WTC11 (cell line): ENCODE results near the gene CDYL. TPM values are rescaled to one million over a fixed set of nuclear protein-coding genes. Genes with fewer than 3 reads are reported as not detected.

Experiments used
- ATAC-seq: fragments of 200-7000 bp; cut with Tn5 transposase; 2 replicates; pipeline ENCODE4 v1.10.0; 2021; ENCODE audit warnings: mild to moderate bottlenecking, moderate library complexity
- CTCF ChIA-PET: fragments of 300-600 bp; sonication (Branson Sonifier 250); formaldehyde crosslinking; loops from one replicate; lab custom pipeline; 2021; ENCODE audit warnings: antibody characterized with exemption; lab: Charles Lee
- POLR2A ChIA-PET: fragments of 350-600 bp; sonication (Branson Sonifier 250); formaldehyde crosslinking; loops from one replicate; lab custom pipeline; 2021; ENCODE audit warnings: antibody characterized with exemption; lab: Charles Lee
- DNase-seq: peaks from one replicate; pipeline ENCODE4 v3.0.0; 2021; ENCODE audit warnings: low spot score
- H3K27ac Mint-ChIP-seq: 2 replicates; pipeline ENCODE4 v1.8.0; 2021; ENCODE audit warnings: mixed read lengths
- H3K27me3 Mint-ChIP-seq: 2 replicates; pipeline ENCODE4 v1.8.0; 2021; ENCODE audit warnings: low read depth, mild to moderate bottlenecking, moderate library complexity, mixed read lengths
- H3K36me3 Mint-ChIP-seq: 2 replicates; pipeline ENCODE4 v1.8.0; 2021; ENCODE audit warnings: mixed read lengths
- H3K4me1 Mint-ChIP-seq: 2 replicates; pipeline ENCODE4 v1.8.0; 2022; ENCODE audit warnings: mixed read lengths
- H3K4me3 Mint-ChIP-seq: 2 replicates; pipeline ENCODE4 v1.8.0; 2021; ENCODE audit warnings: mild to moderate bottlenecking, moderate library complexity, mixed read lengths
- H3K9me3 Mint-ChIP-seq: 2 replicates; pipeline ENCODE4 v1.8.0; 2021; ENCODE audit warnings: mixed read lengths
- CBFB ChIP-seq: sonication (generic); formaldehyde crosslinking; IDR thresholded peaks from 2 replicates; pipeline ENCODE4 v1.8.1; 2022; ENCODE audit warnings: mild to moderate bottlenecking, low read depth, missing genetic modification reagents
- GABPB1 ChIP-seq: sonication (generic); formaldehyde crosslinking; IDR thresholded peaks from 2 replicates; pipeline ENCODE4 v1.8.1; 2023; ENCODE audit warnings: mild to moderate bottlenecking, missing genetic modification reagents
- NR2C2 ChIP-seq: sonication (generic); formaldehyde crosslinking; IDR thresholded peaks from 2 replicates; pipeline ENCODE4 v1.8.0; 2022; ENCODE audit warnings: mild to moderate bottlenecking, missing genetic modification reagents
- NR3C1 ChIP-seq: sonication (generic); formaldehyde crosslinking; conservative IDR thresholded peaks from 2 replicates; pipeline ENCODE4 v1.8.1; 2023; ENCODE audit warnings: low read depth, mild to moderate bottlenecking, missing genetic modification reagents
- OVOL2 ChIP-seq: fragments of 250-450 bp; sonication (Bioruptor Pico); IDR thresholded peaks from 2 replicates; pipeline ENCODE4 v1.9.0; 2021; ENCODE audit warnings: mild to moderate bottlenecking, borderline replicate concordance
- RELA ChIP-seq: sonication (generic); formaldehyde crosslinking; IDR thresholded peaks from 2 replicates; pipeline ENCODE4 v1.8.1; 2022; ENCODE audit warnings: missing genetic modification reagents, mild to moderate bottlenecking, borderline replicate concordance
- RORB ChIP-seq: fragments of 250-450 bp; sonication (Bioruptor Pico); IDR thresholded peaks from 2 replicates; pipeline ENCODE4 v1.9.0; 2021; ENCODE audit warnings: mild to moderate bottlenecking
- SMAD4 ChIP-seq: sonication (generic); formaldehyde crosslinking; IDR thresholded peaks from 2 replicates; pipeline ENCODE4 v1.8.0; 2022; ENCODE audit warnings: mild to moderate bottlenecking, missing genetic modification reagents
- SP1 ChIP-seq: sonication (generic); formaldehyde crosslinking; conservative IDR thresholded peaks from 2 replicates; pipeline ENCODE4 v1.8.1; 2022; ENCODE audit warnings: missing genetic modification reagents
- ZBTB21 ChIP-seq: sonication (generic); formaldehyde crosslinking; IDR thresholded peaks from 2 replicates; pipeline ENCODE4 v1.8.1; 2023; ENCODE audit warnings: mild to moderate bottlenecking, missing genetic modification reagents, borderline replicate concordance
- ZNF219 ChIP-seq: sonication (generic); formaldehyde crosslinking; IDR thresholded peaks from 2 replicates; pipeline ENCODE4 v1.8.0; 2023; ENCODE audit warnings: missing genetic modification reagents, mild to moderate bottlenecking, borderline replicate concordance
- ZNF396 ChIP-seq: fragments of 250-450 bp; sonication (Bioruptor Pico); IDR thresholded peaks from 2 replicates; pipeline ENCODE4 v1.8.0; 2021; ENCODE audit warnings: mild to moderate bottlenecking, moderate library complexity, borderline replicate concordance
- ZNF416 ChIP-seq: fragments of 250-450 bp; sonication (Bioruptor Pico); IDR thresholded peaks from 2 replicates; pipeline ENCODE4 v1.9.0; 2021; ENCODE audit warnings: mild to moderate bottlenecking, inconsistent platforms
- total RNA-seq: library from RNA; stranded (reverse); gene quantifications from 3 replicates; pipeline ENCODE4 v1.2.3, GENCODE V29; 2021
- TF ChIP-seq, protein P1 (sequence below): sonication (generic); formaldehyde crosslinking; IDR thresholded peaks from 2 replicates; pipeline ENCODE4 v1.8.1; 2023; ENCODE audit warnings: mild to moderate bottlenecking, moderate library complexity, missing genetic modification reagents
- TF ChIP-seq, protein P2 (sequence below): sonication (generic); formaldehyde crosslinking; conservative IDR thresholded peaks from 2 replicates; pipeline ENCODE4 v1.8.1; 2022; ENCODE audit warnings: mild to moderate bottlenecking, missing genetic modification reagents
- TF ChIP-seq, protein P3 (sequence below): sonication (generic); formaldehyde crosslinking; IDR thresholded peaks from 2 replicates; pipeline ENCODE4 v1.8.0; 2022; ENCODE audit warnings: mild to moderate bottlenecking, missing genetic modification reagents
- TF ChIP-seq, protein P4 (sequence below): sonication (generic); formaldehyde crosslinking; IDR thresholded peaks from 2 replicates; pipeline ENCODE4 v1.8.1; 2022; ENCODE audit warnings: mild to moderate bottlenecking, missing genetic modification reagents, moderate library complexity, borderline replicate concordance
- TF ChIP-seq, protein P5 (sequence below): fragments of 250-450 bp; sonication (Bioruptor Pico); IDR thresholded peaks from 2 replicates; pipeline ENCODE4 v2.1.2; 2022; ENCODE audit warnings: mild to moderate bottlenecking, moderate library complexity
- TF ChIP-seq, protein P6 (sequence below): sonication (generic); formaldehyde crosslinking; IDR thresholded peaks from 2 replicates; pipeline ENCODE4 v1.8.1; 2023; ENCODE audit warnings: mild to moderate bottlenecking, missing genetic modification reagents, moderate library complexity
- TF ChIP-seq, protein P7 (sequence below): sonication (generic); formaldehyde crosslinking; IDR thresholded peaks from 2 replicates; pipeline ENCODE4 v1.8.0; 2023; ENCODE audit warnings: missing genetic modification reagents
- TF ChIP-seq, protein P8 (sequence below): sonication (generic); formaldehyde crosslinking; IDR thresholded peaks from 2 replicates; pipeline ENCODE4 v1.8.1; 2022; ENCODE audit warnings: low read depth, mild to moderate bottlenecking, moderate library complexity, missing genetic modification reagents, borderline replicate concordance

CDYL gene
- total RNA-seq, 1 experiment from 2014 or later: 92.0 TPM

DNA sequence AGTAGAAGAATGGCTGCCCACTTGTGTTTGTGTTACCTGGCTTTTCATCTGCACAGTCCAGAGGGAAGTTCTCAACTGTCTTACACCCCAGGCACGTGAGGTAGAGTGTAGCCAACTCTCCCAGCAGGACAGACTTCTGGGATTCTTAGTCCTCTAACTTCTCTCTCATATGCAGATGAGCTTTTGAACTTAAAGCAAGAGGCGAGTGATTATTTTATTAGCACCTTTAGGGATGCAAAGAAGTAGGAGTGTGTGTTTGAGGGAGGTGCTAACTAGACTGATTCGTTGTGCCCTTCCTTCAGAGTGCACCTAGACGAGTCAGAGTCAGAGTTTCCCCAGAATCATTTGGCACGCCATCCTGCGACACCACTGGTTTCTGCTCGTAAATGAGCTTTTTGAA is 10.8 kb downstream of the CDYL start (continued):
- TF ChIP-seq, protein P1, sequence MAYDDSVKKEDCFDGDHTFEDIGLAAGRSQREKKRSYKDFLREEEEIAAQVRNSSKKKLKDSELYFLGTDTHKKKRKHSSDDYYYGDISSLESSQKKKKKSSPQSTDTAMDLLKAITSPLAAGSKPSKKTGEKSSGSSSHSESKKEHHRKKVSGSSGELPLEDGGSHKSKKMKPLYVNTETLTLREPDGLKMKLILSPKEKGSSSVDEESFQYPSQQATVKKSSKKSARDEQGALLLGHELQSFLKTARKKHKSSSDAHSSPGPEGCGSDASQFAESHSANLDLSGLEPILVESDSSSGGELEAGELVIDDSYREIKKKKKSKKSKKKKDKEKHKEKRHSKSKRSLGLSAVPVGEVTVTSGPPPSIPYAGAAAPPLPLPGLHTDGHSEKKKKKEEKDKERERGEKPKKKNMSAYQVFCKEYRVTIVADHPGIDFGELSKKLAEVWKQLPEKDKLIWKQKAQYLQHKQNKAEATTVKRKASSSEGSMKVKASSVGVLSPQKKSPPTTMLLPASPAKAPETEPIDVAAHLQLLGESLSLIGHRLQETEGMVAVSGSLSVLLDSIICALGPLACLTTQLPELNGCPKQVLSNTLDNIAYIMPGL (CRISPR knock-in tag): no peak
- TF ChIP-seq, protein P2, sequence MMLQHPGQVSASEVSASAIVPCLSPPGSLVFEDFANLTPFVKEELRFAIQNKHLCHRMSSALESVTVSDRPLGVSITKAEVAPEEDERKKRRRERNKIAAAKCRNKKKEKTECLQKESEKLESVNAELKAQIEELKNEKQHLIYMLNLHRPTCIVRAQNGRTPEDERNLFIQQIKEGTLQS (CRISPR knock-in tag): no peak

DNA sequence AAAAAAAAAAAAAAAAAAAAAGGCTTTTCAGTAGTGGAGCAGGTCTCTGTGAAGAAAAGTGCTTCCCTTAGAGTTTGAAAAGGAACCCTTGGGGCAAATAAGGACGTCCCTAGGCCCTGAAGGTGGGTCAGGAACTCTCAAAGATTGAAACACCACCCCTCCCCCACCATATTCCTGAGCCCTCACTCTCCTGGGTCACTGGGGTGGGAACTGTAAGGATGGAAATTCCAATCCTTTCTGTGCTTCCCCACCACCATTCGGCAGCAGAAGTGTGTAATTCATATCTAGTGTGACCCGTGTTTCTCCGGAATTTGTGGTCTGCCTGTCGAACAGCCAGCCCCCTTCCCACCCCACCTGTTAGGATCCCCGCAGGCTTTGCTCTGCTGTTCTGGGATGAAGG is 12.3 kb downstream of the CDYL start:
- ATAC-seq (no peak), DNase-seq (no peak)
- H3K36me3 Mint-ChIP-seq: peaks cover 9% of the 10 kb centered on the region
- POLR2A ChIA-PET: no interaction called here
- no peak overlapping the region for H3K27ac Mint-ChIP-seq
- TF ChIP-seq, protein P3, sequence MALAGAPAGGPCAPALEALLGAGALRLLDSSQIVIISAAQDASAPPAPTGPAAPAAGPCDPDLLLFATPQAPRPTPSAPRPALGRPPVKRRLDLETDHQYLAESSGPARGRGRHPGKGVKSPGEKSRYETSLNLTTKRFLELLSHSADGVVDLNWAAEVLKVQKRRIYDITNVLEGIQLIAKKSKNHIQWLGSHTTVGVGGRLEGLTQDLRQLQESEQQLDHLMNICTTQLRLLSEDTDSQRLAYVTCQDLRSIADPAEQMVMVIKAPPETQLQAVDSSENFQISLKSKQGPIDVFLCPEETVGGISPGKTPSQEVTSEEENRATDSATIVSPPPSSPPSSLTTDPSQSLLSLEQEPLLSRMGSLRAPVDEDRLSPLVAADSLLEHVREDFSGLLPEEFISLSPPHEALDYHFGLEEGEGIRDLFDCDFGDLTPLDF: no peak
- TF ChIP-seq, protein P4, sequence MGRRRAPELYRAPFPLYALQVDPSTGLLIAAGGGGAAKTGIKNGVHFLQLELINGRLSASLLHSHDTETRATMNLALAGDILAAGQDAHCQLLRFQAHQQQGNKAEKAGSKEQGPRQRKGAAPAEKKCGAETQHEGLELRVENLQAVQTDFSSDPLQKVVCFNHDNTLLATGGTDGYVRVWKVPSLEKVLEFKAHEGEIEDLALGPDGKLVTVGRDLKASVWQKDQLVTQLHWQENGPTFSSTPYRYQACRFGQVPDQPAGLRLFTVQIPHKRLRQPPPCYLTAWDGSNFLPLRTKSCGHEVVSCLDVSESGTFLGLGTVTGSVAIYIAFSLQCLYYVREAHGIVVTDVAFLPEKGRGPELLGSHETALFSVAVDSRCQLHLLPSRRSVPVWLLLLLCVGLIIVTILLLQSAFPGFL: no peak
- TF ChIP-seq NR2C2 (no peak), NR3C1 (CRISPR knock-in tag) (no peak), ZBTB21 (CRISPR knock-in tag) (no peak), ZNF219 (CRISPR knock-in tag) (no peak), GABPB1 (CRISPR knock-in tag) (no peak), ZNF416 (no peak), SMAD4 (CRISPR knock-in tag) (no peak), ZNF396 (CRISPR knock-in tag) (no peak), RORB (CRISPR knock-in tag) (no peak), CBFB (CRISPR knock-in tag) (no peak), RELA (no peak), OVOL2 (no peak), SP1 (no peak)
- TF ChIP-seq, protein P5, sequence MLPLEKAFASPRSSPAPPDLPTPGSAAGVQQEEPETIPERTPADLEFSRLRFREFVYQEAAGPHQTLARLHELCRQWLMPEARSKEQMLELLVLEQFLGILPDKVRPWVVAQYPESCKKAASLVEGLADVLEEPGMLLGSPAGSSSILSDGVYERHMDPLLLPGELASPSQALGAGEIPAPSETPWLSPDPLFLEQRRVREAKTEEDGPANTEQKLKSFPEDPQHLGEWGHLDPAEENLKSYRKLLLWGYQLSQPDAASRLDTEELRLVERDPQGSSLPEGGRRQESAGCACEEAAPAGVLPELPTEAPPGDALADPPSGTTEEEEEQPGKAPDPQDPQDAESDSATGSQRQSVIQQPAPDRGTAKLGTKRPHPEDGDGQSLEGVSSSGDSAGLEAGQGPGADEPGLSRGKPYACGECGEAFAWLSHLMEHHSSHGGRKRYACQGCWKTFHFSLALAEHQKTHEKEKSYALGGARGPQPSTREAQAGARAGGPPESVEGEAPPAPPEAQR (CRISPR knock-in tag): no peak
- TF ChIP-seq, protein P6, sequence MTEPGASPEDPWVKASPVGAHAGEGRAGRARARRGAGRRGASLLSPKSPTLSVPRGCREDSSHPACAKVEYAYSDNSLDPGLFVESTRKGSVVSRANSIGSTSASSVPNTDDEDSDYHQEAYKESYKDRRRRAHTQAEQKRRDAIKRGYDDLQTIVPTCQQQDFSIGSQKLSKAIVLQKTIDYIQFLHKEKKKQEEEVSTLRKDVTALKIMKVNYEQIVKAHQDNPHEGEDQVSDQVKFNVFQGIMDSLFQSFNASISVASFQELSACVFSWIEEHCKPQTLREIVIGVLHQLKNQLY (CRISPR knock-in tag): no peak
- TF ChIP-seq, protein P7, sequence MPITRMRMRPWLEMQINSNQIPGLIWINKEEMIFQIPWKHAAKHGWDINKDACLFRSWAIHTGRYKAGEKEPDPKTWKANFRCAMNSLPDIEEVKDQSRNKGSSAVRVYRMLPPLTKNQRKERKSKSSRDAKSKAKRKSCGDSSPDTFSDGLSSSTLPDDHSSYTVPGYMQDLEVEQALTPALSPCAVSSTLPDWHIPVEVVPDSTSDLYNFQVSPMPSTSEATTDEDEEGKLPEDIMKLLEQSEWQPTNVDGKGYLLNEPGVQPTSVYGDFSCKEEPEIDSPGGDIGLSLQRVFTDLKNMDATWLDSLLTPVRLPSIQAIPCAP (CRISPR knock-in tag): no peak
- TF ChIP-seq, protein P8, sequence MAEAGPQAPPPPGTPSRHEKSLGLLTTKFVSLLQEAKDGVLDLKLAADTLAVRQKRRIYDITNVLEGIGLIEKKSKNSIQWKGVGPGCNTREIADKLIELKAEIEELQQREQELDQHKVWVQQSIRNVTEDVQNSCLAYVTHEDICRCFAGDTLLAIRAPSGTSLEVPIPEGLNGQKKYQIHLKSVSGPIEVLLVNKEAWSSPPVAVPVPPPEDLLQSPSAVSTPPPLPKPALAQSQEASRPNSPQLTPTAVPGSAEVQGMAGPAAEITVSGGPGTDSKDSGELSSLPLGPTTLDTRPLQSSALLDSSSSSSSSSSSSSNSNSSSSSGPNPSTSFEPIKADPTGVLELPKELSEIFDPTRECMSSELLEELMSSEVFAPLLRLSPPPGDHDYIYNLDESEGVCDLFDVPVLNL (CRISPR knock-in tag): no peak
- H3K9me3 Mint-ChIP-seq: peaks cover 4% of the 10 kb centered on the region; the same call in 1 of the 2 replicates
- H3K4me3 Mint-ChIP-seq: 0 out of 2 replicates have a peak overlapping the region, but pooled peaks have one; percentile 3
- H3K27me3 Mint-ChIP-seq: peaks cover 46% of the 10 kb centered on the region
- H3K4me1 Mint-ChIP-seq: peaks cover 60% of the 10 kb centered on the region
- CTCF ChIA-PET: interaction anchor here (0.9 to 2.3 kb wide), 6 partner anchors 9 to 136 kb away, joined by 3 to 16 read pairs (median 4); partner anchors contain the start of gene CDYL
